Left kidney (tissue), 2 donors: ENCODE results near the gene ARAP3. TPM values are rescaled to one million over a fixed set of nuclear protein-coding genes. Genes with fewer than 3 reads are reported as not detected.

Experiments
- DNase-seq: peaks from one replicate; pipeline ENCODE4 v3.0.0-alpha.2; 2013
- polyA plus RNA-seq: library from polyadenylated mRNA; unstranded; fragments of 120-200 nt; gene quantifications from one replicate; pipeline ENCODE4 v1.2.1, GENCODE V29; 2013; ENCODE audit not compliant: insufficient read length

ARAP3 gene
- polyA plus RNA-seq, 1 donor = 21.3 TPM

DNA sequence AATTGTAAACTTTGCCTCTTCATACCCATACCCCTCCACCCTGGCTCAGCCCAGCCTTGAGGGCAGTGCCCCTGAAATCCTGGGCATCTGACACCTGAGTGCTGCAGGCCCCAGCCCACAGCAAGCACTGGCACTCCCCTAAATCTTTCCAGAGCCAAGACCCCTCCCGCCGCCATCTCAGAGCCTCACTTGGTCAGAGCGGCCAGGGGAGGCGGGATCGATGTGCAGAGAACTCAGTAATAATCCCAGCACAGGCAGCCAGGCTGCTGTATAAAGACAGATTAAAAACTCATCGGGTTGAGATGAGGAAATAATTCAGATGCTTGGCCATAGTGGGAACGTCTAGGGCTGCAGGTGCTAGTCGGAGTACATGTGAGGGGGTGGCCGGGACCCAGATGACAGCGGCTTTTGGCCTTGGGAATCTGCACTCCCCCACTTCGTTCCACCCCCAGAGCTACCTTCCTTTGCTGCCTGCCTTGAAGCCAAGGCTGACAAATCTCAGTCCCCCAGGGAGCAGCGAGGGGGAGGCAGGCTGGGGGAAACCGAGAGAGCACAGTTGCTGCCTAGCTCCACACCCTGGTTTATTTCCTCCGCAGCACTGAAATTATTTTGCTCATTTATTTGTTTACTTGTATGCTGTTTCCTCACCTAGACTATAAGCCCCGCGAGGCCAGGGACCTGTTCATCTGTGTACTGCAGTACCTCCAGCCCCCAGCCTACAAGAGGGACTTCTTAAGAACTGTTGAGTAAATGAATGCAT lies 19.5 kb upstream of the ARAP3 start:
- DNase-seq = no peak

- no peak for DNase-seq
These were observed 15.6 kb upstream of the ARAP3 start for GRCh38 chr5:141697586-141697985.

- DNase-seq = no peak
These were observed 14.4 kb upstream of the ARAP3 start for GRCh38 chr5:141696431-141696830.

DNA sequence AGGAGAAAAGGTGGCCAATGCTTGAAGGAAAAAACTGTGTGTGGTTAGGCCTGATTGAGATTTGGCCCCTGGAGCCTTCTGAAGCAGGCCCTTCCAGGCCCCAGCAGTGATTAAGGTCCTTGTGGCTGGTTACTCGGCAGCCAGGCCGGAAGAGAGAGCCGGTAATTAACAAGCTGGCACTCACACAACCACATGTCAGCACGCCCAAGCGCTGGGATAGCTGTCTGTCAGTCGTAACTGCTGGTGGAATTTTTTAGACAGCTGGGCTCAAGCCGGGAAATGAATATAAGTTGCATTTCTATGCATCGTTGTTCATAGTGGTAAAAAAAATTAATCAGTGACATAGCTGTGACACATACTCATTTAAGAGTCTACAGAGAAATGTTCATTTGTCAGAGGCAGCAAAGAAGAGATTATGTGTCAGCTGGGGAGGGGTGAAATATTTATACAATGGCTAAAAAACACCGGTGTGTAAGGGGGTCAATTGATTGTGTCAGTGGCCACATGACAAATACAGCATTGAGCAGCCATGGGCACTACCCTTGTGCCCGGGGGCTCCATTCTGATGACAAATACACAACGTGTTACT lies 13.7 kb upstream of the ARAP3 start:
- DNase-seq = no peak

GRCh38 chr5:141694479-141694878 lies 12.4 kb upstream of the ARAP3 start:
- DNase-seq = no peak

DNA sequence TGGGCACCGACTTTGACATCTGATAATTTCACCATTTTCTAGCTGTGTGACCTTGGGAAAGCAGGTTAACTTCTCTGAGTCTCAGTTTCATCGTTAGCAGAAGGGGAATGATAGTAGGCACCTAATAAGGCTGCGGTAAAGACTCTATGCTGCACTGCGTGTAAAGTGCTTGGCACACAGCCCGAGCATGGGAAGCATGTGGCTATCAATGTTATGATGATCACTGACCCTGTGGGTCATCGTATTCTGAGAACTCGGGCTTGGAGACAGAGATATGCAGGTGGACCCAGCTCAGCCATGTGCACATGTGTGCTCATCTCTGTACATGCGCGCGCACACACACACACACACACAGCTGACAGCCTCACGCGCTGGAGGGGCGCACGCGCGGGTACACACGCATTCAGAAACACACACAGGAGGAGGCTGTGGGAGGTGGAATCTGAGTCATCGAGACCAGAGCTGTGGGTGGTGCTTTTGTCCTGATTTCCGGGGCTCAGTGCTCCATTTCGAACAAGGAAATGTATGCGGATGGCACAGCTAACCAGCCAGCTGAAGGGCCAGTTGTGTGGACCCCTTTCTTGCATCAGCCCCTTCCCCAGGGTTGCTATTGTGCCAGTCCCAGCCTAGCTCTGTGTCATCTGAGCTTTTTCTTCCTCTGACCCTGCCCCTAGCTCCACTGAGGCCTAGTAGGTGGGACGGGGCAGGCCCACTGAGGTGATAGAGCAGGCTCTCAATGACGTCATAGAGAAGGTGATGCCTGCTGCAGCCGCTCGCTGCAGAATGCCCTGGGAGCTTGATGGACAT lies 11.1 kb upstream of the ARAP3 start:
- DNase-seq = no peak

GRCh38 chr5:141692533-141692888 lies 10.5 kb upstream of the ARAP3 start:
- no peak for DNase-seq

DNA sequence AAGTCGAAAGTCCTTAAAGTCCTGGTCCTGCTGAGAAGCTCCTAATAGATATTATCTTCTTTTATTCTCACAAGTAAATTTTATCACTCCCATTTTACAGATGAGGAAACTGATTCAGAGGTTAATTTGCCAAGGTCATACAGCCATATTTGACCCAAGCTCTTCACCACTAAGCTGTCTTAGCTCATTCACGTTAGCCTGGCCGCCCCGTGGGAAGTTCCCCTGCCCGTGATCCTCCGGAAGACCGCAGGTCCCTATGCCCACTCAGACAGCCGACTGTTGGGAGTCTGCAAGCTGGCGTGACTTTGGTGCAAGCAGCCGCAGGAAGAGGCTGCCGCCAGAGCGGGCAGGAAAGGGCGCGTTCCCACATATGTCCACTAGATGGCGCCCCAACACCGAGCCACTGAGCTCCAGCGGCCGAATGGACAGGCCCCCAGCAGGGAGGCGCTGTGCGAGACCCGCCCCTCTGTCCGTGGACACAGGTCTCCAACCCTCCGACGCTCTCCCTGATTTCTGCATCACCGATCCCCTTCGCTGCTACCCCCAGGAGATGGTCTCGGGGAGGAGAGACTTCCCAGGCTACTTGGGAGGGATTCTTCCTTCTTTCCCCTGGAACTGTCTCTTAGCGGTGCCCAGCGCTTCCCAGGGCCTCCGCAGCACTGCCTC lies 10.0 kb upstream of the ARAP3 start:
- no peak for DNase-seq

DNA sequence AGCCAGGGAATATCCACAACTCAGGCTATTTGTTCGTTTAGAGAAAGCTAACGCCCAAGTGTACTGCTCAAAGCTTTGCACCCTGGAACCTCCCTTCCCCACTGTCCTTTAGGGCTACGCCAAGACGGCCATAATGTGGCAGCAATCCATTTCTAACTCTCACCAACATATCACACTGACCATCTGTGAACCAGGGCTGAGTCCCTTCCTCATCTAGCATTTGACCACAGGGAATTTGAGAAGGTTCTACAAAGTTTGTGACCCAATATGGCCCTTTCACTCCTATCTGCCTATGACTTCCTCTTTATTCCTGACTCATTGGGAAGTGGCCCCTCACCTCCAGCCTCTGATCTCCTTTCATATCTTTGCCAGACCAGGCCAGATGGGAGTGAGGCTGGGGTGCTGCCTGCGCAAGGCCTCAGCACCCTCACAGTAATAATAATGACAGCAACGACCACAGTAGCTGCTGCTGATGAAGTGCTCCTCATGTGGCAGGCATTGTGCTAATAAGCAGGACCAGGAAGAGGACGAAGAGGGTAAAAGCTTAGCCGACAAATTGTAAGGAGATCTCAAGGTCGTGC lies 9.3 kb upstream of the ARAP3 start:
- DNase-seq = no peak

GRCh38 chr5:141686648-141687416 lies 4.8 kb upstream of the ARAP3 start:
- no peak for DNase-seq

DNA sequence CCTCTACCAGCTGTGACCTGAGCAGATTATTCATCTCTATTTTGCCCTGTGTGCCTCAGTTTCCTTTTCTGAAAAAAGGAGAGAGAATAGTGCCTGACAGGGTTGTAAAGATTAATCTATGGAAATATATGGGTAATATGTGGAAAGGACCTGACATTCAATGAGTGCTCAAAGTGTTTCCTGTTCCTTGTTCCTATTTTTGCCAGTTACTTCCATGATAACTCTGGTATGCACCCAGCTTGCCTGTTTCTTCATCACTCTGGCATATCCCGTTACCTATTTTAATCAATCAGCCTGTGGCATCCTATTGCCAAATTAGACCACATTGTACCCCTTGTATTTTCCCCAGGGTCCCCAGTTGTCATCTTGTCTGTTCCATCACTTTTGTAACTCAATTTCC lies 3.6 kb upstream of the ARAP3 start:
- DNase-seq = no peak

DNA sequence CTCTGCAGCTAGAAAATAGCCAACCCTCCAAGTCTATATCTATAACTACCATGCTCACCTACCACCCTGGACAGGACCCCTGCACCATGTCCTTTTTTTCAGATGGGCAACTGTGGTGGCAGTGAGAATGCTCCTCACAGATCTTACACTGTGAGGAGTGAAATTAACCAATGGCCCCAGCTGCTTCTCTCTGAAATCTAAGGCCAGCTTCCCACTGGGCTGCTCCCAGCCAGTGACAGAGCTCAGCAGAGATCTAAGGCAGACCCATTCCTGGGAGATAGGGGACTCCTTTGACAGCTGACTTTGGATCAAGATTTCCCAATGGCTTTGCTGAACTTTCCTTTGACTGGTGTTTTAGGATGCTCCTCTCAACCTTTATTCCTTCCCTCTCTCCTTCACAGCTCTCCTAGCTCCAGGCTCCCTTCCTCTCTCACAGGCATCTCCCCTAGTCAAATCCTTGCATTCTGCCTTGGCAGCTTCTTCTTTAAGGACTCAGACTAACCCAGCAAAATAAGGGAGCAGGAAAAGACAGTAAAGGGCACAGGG lies 1.6 kb upstream of the ARAP3 start:
- DNase-seq = no peak

GRCh38 chr5:141681295-141681694 lies 735 bp downstream of the ARAP3 start:
- DNase-seq = no peak

GRCh38 chr5:141680751-141681201 lies 1.3 kb downstream of the ARAP3 start:
- no peak for DNase-seq

- no peak for DNase-seq
These were observed 1.9 kb downstream of the ARAP3 start for GRCh38 chr5:141680178-141680577.

GRCh38 chr5:141677415-141677814 lies 4.6 kb downstream of the ARAP3 start:
- DNase-seq = no peak

- no peak for DNase-seq
These were observed 6.4 kb downstream of the ARAP3 start for GRCh38 chr5:141675672-141676071.

- DNase-seq = no peak
These were observed 7.3 kb downstream of the ARAP3 start for GRCh38 chr5:141674747-141675146.

GRCh38 chr5:141672841-141673813 lies 8.9 kb downstream of the ARAP3 start:
- DNase-seq = peak; percentile 46
